ENCODE measurements around the gene INTS11.

The INTS11 gene

DNA sequence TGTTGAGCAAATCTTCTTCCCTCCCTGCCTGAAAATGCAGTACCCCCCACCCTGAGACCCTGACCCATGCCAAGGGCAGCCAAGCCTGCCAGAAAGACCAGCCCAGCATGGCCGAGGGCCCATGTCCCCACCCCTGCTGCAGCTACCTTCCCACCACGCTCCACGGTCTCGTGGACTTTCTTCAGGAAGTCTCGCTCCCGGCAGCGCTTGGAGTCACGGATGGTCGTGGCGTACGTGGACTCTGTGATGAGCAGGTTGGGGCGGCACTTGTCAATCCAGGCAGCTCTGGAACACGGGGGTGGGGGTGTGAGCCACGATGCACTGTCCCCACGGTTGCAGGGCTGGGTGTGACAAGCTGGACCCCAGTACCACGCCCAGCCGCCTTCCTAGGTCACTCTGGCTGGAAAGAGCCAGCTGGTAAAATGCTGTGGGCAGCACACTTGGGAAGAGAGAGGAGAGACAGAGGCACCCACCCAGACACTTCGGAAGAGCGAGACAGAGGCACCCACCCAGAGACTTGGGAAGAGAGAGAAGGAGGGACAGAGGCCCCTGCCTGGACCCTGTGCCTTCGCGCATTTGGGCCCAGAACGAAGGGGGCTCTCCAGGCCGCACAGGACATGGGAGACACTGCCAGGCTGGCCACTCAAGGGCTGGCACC, 9.7 kb downstream of the INTS11 start:
- DNase-seq (ENCODE audit: low read depth in 2 of 3, low spot score in 2 of 3) = no peak

GRCh38 chr1:1314237-1314586, 10.2 kb downstream of the INTS11 start:
- no peak for DNase-seq (ENCODE audit: low read depth in 2 of 3, low spot score in 2 of 3)

DNA sequence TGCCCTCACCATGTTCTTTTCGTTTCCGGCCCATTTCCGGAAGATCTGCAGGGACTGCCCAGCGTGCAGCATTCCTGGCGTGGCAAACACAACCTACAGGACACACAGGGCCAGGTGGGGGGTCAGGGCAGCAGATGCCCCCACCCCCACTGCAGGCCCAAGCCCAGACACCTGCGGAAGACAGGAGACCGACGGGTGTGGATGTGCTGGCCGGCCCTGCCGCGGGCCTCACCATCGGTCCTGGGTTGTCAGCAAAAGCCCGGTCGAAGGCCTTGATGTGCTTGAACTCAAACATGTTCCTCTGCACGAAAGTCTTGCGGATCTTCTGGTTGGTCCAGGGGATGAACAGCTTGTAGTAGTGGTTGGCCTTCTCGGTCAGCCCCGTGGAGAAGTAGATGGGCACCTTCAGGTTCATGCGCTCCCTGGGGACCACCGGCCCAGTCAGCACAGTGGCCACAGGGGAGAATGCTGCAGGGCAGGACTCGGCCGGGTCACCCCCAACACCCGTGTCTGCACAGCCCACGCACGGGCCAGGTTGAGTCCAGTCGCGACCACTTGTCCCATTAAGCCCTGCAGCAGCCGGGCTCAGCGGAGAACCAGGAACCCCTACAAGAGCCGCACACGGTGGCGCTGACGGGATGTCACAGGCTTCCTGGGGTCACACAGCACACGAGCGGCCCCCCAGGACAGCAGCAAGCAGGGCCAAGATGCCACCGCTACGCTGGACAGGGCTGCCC, 10.8 kb downstream of the INTS11 start:
- no peak for DNase-seq (ENCODE audit: low read depth in 2 of 3, low spot score in 2 of 3)

DNA sequence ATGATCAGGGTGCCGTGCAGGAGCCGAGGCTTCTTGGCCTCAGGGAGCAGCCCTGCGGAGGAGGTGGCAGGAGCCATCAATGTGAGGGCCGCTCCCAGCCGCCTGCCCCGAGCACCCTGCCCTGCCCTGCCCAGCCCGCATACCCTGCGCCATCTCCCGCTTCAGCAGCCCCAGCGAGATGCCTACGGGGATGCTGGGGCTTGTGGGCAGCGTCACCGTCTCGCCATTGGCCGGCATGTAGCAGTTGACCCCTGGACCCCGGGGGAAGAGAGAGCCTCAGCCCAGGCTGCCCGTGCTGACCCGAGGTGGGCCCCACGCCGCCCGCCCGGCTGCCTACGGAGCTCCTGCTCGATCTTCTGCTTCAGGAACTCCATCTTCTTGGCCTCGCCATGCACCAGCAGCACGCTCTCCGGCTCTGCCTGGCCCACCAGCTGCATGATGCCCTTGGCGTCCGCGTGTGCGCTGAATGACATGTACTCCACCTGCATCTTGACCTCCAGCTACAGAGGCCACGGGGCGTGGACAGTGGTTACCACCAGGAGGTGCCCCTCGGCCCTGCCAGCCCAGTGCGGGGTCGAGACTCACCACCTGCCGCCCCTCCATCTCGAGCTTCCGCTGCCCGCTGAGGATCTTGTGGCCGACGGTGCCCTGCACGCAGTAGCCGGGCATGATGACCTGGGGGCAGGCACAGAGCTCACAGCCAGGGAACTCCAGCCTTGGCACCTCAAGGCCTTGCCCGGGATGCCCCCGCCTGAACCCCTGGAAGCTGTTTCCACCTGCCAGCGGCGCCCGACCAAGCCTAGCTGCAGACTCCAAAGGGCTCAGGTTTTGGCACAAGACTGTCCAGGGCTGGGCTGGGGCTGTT, 11.8 kb downstream of the INTS11 start:
- DNase-seq (ENCODE audit: low read depth in 2 of 3, low spot score in 2 of 3) = no peak

DNA sequence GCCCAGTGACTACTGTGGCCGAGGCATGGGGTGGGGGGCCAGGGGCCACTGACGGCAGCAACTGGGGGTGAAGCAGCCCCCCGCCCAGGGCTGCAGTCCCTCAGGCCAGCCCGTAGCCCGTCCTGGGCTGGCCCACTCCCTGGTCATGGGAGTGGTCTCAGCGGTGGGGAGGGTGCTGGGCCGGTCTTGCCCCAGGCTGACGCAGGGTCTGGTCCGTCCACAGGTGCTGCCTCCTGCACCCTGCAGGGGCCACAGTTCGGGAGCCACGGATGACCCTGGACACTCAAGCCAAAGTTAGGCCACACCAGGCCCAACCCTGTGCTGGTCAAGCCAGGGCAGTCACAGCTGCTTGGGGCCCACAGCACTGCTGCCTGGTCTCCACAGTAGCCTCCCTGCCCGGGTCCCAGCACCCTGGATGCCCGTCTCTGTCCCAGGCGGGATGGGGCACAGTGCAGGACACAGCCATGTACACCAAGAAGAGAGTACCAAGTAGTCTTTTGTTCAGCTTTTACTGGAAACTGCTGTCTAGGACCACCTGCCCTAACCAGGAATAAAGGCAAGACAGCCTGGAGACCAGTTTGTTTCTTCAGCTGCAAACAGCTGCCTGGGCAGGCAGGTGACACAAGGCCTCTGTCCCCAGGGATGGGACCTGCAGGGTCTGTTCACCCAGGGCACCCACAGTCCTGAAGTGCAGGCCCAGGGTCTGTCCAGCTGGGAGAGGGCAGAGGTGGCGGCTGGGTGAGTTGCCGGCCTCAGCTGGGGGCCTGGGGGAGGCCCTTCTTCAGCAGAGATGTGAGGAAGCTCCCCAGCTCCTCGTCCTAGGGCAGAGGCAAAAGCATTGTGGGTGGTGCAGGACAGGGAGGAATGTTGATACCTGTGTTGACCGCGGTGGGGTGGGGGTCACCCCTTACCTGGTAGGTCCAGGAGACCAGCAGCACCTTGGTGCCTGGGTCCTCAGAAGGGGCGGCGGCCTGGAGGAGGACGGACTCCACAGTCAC, 13.1 kb downstream of the INTS11 start:
- no peak for DNase-seq (ENCODE audit: low read depth in 2 of 3, low spot score in 2 of 3)

- DNase-seq (ENCODE audit: low read depth in 2 of 3, low spot score in 2 of 3) = no peak
Measured at GRCh38 chr1:1310476-1311053, 13.9 kb downstream of the INTS11 start.

DNA sequence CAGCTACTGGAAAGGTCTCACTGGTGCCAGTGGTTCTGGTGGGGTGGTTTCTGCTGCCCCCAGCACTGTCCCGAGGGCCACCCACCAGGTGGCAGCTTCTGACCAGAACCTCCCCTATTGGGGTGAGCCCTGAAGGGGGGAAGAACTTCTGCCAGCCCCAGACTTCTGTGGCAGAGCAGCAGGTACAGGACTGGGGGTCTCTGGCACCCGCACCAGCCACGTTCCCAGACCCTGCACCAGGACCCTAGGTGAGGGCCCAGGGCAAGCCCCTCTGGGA, 14.4 kb downstream of the INTS11 start:
- no peak for DNase-seq (ENCODE audit: low read depth in 2 of 3, low spot score in 2 of 3)

DNA sequence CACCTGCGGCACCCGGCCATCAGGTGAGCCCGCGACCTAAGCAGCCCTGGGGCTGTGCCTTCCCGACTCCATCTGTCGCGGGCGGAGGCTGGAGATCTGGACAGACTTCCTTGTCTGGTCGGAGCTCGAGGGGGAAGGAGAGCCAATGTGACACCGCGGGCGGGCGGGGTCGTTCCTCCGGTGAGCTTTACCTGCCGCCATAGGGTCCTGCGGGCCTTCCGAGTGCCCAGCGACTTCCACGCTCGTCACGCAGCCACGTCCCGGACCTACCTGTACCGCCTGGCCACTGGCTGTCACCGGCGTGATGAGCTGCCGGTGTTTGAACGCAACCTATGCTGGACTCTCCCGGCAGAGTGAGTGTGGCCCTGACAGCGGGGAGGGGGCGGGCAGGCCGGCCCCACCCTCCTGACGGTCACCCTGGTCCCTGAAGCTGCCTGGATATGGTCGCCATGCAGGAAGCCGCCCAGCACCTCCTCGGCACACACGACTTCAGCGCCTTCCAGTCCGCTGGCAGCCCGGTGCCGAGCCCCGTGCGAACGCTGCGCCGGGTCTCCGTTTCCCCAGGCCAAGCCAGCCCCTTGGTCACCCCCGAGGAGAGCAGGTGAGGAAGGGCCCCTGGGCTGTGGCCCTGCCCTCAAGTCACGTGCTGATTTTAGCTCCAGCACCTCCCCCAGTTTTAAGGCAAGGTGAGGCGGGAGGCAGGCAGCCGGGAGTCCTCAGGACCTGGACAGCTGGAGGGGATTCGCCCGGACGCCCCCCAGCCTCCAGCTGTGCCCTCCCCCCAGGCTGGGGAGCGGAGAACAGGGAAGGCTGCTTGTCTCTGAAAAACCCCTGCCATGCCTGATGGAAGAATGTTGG, 15.0 kb downstream of the INTS11 start:
- no peak for DNase-seq (ENCODE audit: low read depth in 2 of 3, low spot score in 2 of 3)

DNA sequence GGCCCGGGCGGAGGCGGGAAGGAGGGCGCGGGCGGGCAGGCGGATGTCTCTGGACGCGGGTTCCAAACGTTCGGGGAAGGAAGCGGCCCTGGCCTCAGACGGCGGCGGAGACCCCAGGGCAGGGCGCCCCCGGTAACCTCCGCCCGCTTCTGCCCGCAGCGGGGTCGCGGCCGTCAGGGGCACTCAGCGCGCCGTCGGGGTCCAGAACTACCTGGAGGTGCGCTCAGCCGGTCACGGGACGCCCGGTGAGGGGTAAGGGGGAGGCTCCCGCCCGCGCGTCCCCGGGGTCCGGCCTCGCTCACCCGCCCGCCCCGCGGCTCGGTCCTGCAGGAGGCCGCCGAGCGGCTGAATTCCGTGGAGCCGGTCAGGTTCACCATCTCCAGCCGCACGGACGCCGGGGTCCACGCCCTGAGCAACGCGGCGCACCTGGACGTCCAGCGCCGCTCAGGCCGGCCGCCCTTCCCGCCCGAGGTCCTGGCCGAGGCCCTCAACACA, 15.7 kb downstream of the INTS11 start:
- DNase-seq (ENCODE audit: low read depth in 2 of 3, low spot score in 2 of 3) = no peak

GRCh38 chr1:1307923-1308755, 16.3 kb downstream of the INTS11 start, which contains the start of the genes ACAP3 and PUSL1:
Gene ACAP3, minus strand, starts transcription at chr1:1307930. Its CDS starts 115 bp downstream, at chr1:1307815.
Gene PUSL1, plus strand, starts transcription at chr1:1308597. Its CDS starts 47 bp downstream, at chr1:1308644.
- DNase-seq (ENCODE audit: low read depth in 2 of 3, low spot score in 2 of 3) = peak; percentile 68 to 86 (median 81)

- no peak for DNase-seq (ENCODE audit: low read depth in 2 of 3, low spot score in 2 of 3)
Measured at GRCh38 chr1:1307261-1307922, 17.1 kb downstream of the INTS11 start.

DNA sequence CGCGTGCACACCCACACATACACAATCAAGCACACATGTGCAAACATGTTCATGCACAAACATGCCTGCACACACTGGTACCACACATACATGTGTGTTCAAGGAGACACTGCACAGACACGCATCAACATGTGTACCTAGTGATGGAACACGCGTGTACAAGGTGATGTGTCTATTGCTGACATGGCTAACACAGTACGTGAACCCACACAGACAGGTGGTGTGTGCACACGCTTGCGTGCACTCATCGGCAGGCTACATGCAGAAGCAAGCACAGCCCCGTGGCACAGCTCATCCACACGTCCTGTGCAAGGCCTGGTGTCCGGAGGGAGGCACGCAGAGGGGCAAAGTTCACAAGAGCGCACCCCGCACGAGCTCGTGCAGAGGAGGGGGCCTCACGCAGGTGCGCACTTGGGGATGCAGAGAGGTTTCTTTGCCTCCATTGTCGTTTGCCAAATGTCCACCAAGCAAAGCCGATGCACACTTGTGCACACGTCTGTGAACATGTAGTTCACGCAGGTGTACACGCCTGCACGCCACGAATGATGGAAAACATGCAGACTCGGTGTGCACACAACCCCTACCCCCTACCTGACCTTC, 17.7 kb downstream of the INTS11 start:
- no peak for DNase-seq (ENCODE audit: low read depth in 2 of 3, low spot score in 2 of 3)

DNA sequence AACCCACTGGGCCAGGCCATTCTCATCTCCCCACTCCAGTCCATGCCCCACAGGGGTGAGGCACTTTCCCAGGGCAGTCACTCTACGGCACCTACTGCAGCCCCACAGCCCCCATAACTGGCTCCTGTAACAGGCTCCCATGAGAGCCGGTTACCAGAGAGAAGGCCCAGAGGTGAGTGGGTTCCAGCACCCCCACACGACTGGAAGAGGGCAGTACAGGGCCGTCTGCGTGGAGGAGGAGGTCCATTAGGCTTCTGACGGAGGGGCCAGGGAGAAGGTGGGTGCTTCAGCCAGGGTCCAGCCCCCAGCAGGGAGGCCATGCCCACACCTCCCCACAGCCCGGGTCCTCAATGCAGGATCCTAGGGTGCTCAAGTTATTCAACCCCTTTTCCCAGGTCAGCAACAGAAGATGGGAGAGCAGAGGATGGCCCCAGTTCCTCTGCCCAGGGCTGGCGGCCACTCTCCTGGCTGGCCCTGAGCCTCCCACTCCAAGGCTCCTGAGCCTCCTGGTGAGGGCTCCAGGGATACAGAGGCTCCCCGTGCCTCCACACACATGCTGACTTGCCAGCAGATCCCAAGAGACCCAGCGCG, 18.3 kb downstream of the INTS11 start:
- DNase-seq (ENCODE audit: low read depth in 2 of 3, low spot score in 2 of 3) = peak in 1 of 3 experiments; percentile 18

DNA sequence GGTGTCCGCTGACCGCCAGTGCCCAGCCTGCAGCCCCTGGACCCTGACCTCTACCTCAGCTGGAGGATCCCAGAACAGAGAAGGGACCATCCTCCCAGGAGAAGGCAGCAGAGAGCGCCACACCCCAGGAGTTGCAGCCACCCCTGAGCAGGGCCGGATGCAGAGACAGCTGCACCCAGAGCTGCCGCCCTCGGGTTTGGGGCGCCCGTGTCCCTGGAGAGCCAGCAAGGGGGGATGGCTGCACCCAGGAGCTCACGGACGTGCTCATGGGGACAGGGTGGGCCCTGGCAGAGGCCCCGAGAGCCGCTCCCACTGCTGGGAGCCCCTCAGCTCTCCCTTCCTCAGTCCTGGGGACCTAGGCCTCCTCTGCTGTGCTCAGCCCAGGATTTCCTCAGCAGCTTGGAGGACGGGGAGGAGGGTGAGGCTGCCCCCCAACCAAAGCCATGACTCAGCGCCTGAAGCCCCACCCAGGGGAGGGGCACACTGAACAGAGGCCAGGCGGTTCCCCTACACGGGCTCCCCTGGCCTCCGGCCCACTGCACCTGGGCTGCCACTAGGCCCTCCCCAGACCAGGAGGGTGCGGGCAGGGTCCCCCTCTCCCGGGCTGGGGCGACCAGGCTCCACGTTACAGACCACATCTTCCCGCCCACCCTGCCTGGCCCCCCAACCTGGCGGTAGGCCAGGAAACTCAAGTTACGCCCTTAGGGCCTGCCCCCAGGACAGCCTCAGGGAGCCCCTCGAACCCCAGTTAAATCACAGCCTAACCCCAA, 19.0 kb downstream of the INTS11 start:
- DNase-seq (ENCODE audit: low read depth in 2 of 3, low spot score in 2 of 3) = peak in 2 of 3 experiments; percentile 40 to 55

GRCh38 chr1:1304331-1305299, 19.8 kb downstream of the INTS11 start:
- no peak for DNase-seq (ENCODE audit: low read depth in 2 of 3, low spot score in 2 of 3)

Measured in activated CD8-positive, alpha-beta memory T cell treated with anti-CD3 and anti-CD28 coated beads for 48 hours (primary cell).